IPS-NIHi7 (cell line): ENCODE data around the gene ATAD3C.

ENCODE experiments used
- DNase-seq: peaks from one replicate; pipeline ENCODE4 v3.0.0; 2012; ENCODE audit warnings: mixed read lengths; ENCODE audit errors: extremely low spot score

ATAD3C gene

DNA sequence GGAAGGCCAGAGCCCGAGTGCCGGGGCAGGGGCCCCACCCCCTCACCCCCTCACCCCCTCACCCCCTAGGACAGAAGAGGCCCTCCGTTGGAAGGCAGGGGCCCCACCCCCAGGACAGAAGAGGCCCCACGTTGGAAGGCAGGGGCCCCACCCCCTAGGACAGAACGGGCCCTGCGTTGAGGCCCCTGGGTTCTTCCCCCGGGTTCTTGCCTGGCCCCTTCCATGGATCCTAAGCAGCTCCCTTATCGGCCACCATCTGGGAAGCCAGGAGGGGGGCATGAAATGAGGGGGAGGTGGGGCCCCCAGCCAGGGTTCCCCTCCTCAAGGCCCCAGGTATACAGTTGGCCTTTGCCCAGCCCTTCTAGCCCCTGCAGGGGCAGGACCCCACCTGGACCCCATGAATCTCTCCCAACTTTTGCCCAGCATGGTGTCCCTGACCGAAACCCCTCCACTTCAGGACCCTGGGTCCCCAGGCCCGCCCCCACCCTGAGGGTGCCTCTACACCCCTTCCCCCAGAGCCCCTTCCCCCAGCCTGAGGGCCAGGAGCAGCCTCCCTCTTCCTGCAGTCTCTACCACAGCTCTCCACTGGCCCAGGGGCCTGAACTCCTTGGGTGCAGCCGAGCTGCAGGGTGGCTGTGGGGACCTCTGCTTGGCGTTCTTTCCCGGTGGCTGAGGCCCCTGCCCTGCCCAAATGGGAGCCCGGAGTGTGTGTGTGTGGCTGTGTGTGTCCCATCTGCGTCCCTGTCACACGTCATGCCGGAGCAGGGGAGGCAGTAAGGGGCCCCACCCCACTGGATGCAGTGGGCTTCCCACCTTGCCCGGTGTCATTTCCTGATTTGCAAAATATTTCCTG lies 18.3 kb upstream of the ATAD3C start:
- no peak for DNase-seq

DNA sequence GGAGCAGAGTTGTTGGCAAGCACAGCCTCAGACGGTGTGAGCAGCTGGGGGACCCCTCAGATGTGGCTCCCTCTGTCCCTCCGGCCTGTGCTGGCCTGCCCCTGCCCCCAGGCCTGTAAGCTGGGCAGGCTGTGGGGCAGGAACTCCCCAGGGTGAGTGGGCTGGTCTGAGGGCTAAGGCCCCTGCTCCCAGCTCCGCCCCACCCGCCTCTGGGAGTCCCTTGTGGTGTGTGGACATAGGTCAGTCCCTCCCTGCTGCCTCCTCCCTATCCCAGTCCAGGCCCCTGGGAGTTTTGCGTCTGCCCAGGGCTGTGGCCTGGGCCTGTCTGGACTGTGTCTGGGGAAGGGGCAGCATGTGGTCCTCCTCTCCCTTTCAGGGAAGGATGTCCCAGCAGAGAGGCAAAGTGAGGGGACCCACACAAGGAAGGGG lies 17.6 kb upstream of the ATAD3C start:
- peak; percentile 34 for DNase-seq

DNA sequence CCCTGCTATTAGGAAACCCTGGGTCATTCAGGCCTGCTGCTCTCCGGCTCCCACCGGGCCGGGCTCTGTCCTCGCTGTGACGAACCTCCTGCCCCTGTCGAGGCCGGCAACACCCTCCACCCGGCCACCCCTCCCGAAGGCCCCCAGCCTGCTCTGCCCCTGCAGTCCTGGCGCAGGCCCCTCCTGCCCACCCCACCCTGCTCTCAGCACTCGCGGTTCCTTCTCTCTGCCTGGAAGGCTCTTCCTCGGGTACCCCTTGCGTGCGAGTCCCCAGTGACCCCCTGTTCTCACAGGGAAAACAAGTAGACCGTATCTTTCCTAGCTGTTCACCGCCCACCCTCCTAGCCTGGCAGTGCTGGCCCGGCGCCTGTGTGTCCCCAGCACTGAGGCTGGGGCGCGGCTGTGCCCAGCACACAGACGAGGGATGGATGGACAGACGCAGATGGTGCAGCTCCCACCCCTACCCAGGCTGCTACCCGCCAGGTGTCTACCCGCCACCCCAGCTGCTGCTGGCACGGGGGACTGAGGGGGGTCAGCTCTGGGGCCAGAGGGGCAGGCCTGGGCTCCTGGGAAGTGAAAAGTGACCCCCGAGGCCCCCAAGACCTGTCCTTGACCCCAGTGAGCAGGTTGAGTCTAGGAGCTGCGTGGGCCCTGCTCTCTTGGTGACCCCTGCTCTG lies 17.1 kb upstream of the ATAD3C start:
- no peak for DNase-seq

DNA sequence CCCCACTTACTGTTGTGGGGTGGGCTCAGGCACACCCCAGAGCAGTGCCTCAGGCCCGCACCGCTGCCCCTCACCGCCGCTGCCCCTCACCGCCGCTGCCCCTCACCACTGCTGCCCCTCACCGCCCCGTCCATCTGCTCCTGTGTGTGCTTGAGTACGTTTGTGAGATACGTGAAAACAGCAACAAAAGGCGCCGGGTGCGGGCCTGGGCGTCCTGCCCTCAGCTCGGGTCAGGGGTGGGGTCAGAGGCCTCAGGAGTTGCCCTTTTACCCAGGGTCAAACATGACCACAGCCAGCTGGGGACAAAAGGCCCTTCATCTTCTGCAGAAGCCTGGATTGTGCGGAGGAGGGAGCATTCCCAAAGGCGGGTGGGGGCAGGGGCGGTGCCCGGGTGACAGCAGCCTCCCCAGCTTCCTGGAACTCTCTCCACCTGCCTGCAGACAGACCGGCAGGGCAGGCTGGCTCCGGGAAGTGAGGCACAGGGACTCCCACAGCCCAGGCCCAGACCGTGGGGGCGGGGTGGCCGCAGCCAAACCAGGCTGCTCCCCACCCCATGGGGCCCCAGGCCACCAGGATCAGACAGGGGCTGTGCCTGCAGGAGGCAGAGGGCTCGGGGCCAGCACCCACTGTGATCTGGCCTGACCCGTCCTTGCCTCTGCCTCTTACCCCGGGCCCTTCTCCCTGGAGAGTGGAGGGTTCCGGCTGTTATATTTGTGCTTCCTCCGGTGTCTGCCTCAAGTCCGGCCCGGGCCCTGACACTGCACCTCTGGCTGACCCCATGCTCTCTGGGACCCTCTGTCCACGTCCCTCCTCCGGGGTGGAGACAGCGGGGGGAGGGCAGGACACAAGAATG lies 16.3 kb upstream of the ATAD3C start:
- peak; percentile 82 for DNase-seq

DNA sequence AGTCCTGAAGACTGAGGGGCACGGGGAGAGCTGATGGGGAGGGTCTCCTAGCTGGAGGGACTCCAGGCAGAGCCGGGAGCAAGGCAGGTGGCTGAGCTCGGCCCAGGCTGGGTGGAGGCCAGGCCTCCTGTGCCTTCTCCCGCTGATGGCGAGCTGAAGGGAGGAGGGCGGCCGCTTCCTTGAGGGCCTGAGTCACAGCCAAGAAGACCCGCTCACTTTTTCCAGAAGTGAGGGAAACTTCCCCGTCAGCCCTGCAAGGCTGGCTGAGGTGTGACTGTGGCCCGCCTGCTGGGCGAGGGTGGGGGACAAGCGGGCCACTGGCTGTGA lies 15.7 kb upstream of the ATAD3C start:
- peak; percentile 36 for DNase-seq

DNA sequence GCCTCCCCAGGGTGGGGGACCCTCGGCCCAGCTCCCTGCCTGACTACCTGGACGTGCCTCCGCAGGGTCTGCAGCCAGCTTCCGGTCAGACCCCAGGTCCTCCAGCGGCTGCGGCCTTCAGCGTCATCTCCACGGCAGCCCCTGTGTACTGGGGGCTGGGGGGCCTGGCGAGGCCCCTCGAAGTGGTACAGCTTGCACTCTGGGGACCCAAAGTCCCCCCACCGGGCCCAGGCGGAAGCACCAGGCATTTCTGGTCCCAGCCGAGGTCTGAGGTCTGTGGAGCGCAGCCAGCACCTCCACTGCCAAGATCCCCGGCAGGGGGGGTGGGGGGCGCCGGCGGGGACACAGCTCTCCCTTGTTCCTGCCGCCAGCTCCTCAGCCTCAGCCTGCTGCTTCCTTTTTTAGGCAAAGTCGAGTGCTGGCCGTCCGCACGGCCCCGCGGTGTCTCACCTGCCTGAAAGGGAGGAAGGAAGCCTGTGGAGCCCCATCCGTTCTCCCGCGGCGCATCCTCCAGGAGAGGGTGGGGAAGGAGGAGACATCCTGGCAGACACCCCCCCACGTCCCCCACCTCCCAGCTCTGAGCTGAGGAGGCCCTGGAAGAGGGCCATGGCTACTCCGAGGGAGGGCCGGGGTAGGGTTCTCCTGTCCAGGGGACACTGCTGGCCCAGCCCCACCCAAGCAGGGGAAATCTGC lies 15.2 kb upstream of the ATAD3C start:
- DNase-seq = peak; percentile 67

DNA sequence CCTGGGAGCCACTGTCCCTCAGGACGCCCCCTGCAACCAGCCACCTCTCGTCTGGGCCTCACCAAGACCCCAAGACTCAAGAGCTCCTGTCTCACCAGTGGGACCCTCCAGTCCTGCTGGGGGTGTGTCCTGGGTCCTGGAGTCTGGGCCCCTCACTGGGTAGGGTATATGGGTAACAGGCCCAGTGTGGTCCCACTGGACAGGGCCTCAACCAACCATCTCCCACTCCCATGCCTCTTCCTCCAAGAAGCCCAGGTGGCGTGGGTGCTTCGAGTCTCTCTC lies 14.7 kb upstream of the ATAD3C start:
- no peak for DNase-seq

DNA sequence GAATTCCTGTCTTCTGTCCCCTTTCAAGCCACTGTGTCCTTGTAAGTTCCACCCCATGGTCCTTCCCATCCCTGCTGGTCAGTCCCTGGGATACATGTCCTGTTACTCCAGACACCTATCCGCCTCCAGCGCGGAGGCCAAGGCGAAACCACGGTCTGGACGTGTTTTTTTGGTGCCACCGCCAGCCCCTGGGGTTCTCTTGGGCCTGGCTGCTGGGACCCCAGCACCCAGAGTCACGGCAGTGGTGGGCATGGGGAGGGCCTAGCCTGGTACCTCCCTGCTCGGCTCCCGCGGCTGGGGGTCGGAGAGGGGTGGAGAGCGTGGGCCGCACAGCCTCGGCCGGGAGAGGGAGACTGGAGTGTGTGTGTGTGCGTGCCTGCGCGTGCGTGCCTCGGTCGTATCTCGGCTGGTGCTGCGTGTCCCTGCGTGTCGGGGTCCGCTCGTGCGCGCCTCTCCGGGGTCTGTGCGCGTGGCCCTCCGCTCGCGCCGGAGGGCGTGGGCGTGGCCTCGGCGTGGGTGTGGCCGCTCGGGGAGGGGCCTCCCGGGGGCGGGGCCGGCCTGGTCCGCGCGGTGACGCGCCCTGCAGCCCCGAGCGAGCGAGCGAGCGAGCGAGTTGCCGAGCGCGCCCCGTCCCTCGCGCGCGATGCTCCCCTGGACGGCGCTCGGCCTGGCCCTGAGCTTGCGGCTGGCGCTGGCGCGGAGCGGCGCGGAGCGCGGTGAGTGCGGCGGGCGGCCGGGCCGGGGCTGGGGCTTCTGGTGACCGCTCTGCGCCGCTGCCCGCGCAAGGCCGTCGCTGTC lies 14.2 kb upstream of the ATAD3C start, which contains the start of gene VWA1:
Gene VWA1 (plus strand): TSS at position 585 of the 798 bp plus-strand sequence. CDS start 59 bp downstream, at position 644.
- DNase-seq = peak; percentile 88

DNA sequence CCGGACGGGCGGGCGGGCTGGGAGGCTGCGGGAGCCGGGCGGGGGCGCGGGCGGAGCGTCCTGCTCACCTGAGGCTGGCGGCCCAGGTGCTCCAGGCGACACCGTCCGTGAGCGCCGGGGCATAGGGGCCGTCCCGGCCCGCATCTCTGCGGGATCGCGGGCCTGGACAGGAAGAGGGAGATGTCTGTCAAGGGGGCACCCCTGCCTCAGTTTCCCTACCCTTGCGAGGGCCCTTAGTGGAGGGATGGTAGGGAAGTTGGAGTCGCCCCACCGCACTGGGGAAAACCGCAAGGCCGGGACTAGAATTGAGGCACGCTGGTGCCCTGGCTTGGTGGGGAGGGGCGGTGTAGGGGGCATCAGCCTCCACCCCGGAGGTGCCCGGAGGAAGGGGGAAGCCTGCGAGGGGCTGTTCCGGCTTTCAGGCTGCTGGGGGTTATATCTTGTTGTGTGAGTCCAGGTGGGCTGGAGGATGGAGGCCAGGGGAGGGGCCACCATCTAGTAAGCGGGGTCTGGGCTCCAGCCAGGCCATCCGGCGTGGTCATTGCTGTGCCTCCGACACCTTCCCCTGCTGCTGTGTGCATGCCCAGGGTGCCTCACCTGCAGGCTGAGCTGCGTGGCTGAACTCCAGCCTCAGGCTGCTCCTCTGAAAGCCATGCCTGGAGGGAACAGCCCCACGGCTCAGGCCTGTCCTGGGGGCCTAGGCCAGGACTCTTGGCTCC lies 13.4 kb upstream of the ATAD3C start:
- DNase-seq = peak; percentile 11

DNA sequence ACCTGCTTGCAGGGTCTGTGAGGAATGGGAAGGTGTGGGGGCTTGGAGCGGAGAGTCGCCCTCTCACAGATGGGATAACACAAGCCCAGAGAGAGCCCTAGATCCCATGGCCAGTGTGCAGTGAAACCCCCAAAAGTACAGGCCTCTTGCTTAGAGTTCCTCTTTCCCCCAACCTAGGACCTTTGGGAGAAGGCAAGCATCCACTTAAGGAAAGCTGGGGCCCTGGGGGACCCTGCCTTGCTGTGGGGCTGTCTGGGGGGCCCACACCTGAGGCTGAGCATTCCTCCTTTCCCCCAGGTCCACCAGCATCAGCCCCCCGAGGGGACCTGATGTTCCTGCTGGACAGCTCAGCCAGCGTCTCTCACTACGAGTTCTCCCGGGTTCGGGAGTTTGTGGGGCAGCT lies 12.9 kb upstream of the ATAD3C start:
- DNase-seq = no peak

DNA sequence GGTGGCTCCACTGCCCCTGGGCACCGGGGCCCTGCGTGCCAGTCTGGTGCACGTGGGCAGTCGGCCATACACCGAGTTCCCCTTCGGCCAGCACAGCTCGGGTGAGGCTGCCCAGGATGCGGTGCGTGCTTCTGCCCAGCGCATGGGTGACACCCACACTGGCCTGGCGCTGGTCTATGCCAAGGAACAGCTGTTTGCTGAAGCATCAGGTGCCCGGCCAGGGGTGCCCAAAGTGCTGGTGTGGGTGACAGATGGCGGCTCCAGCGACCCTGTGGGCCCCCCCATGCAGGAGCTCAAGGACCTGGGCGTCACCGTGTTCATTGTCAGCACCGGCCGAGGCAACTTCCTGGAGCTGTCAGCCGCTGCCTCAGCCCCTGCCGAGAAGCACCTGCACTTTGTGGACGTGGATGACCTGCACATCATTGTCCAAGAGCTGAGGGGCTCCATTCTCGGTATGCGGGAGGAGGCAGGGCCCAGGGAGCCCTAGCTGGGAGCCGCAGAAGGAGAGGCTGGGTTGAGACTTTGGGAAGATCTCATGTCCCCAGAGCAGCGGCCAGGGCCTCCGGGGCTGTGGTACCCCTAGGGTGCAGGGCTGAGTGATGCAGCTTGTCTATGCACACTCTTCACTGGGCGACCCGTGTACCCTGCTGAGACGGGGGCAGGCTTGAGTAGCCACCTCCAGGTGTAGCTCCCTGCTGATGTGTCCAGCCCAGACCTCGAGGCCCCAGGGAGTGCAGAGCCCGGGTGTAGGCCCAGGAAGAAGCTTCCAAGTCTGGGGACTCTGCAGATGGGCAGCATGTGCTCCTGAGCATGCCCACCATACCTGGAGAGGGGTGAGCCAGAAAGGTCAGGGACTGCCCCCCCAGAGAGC lies 12.2 kb upstream of the ATAD3C start:
- no peak for DNase-seq

DNA sequence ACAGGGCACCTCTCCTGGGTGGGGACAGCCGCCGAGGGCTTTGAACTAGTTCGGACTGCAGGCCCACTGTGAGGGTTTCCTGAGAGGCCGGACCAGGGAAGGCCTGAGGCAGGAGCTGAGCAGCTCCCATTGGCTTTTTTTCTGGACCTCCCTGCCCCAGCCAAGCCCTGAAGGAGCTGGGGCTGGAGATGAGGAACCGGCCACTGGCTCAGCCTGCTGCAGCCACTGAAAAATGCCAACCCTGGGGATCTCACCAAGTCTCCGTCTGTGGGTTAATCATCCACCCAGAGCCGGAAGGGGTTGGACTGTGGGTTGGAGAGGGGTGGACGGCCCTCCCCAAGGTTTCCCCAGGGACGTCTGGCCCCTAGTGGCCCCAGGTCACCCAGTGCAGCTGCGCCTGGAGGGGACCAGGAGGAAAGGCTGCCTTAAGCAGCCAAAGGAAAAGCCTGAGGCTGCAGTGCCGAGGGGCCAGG lies 11.5 kb upstream of the ATAD3C start:
- DNase-seq = no peak

DNA sequence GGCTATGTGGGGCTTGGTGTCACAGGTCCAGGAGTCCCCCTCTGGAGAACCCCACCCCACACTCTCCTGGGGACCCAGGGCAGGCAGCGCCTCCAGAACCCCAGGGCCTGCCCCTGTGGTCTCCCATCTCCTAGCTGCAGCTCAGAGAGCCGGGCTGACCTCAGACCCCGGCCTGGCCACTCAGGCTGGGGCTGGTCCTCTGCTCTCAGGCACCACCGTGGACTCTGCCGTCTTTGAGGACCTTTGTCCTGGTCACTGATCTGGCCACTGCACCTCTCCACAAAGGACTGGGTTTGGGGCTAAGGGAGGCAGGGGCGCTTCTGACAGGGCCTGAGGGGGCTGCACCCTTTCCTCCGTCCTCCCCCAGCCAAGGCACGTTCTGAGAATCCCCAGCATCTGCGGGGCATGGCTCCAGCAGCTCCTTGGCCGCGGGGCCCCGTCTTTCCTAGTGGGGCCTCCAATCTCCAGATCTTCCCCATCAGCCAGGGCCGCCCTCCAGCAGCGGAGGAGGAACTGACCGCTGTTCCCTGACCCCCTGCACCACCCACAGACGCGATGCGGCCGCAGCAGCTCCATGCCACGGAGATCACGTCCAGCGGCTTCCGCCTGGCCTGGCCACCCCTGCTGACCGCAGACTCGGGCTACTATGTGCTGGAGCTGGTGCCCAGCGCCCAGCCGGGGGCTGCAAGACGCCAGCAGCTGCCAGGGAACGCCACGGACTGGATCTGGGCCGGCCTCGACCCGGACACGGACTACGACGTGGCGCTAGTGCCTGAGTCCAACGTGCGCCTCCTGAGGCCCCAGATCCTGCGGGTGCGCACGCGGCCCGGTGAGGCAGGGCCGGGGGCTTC lies 10.7 kb upstream of the ATAD3C start:
- DNase-seq = no peak

DNA sequence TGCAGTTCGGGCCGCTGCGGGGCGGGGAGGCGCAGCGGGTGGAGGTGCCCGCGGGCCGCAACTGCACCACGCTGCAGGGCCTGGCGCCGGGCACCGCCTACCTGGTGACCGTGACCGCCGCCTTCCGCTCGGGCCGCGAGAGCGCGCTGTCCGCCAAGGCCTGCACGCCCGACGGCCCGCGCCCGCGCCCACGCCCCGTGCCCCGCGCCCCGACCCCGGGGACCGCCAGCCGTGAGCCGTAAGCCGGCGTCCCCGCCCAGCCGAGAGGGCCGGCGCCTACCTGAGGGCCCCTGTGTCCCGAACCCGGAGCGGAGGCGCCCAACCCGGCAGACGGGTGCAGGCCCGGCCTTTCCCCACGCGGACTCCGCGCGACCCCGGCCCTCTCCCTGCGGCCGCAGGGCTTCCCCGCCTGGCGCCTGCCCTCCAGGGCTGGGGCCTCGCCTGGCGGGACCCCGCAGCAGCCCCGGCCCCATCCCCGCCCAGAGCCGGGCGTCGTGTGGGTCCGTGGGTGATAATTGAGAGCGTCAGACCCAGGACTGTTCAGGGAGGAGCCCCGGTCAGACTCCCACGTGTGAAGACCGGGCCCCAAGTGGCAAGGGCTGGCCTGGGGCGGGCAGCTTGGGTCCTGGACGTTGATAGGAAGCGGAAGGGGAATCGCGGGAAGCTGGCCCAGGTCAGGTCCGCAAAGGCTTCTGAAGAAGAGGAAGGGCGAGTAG lies 9.8 kb upstream of the ATAD3C start:
- no peak for DNase-seq

DNA sequence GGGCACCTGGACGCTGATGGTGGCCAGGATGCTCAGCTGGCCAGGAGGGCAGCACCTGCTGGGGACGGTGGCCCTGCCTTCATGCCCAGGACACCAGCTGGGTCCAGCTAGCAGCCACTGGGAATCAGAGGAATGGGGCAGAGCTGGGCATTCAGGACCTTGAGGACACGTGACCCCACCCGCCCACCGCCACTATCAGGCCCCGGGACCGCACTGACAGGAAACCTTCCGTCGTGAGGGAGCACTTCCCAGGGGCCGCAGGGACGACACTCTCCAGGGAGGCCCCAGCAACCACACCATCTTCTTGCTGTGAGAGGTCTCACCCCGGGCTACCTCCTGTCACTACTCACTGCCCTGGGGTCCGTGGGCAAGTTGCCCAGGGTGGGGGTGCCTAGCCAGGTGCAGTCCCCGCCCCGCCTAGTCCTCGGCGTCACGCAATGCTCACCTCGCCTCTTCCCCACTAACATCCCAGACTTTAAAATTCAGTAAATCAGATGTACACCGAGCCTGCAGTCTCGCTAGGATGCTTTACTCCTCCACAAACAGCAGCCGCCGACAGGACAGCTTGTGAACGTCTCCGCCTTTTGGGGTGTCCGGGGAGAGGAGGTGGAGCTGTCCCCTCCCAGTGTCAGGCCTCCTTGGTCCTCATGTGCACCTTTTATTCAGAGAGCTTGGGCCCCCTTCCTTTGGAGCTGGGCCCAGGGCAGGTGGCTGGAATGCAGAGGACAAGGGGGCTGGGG lies 9.1 kb upstream of the ATAD3C start:
- DNase-seq = no peak

DNA sequence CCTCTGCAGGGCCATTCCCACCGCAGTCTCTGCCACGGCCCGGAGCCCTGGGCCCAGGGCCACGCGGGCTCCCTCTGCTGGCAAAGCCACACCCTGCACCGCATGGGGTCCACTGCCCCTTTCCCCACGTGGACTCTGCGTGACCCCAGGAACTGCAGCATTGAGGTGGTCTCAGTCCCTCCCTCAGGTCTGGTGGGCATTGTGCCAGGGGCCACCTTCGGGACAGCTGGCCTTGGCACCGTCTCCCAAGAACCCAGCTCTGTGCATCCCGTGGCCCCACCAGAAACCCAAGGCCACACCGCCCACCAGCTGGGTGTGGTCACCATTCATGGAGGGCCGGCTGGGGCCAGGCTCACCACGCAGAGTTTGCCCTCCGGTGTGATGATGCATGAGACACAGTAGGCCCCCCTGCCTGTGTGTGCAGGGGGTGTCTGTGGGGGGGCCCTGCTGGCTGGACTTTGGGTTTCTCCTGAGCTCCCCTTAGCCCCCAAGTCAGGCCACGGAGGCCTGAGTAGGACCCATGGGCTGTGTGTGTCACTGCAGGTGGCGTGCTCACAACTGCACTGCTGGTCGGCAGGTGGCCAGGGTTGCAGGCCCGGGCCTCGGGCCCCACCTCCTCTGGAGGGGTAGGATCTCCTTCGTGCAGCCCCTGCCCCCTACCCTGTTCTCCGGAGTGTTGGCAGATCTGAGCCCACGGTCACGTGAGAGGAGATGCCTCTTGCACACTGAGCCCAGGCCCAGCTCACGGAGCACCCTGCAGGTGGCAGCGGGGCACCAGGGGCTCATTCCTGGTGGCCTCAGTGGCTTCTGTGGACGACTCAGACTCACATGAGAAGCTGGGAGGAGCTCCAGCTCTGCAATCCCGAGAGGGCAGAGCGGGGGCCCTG lies 8.2 kb upstream of the ATAD3C start:
- DNase-seq = peak; percentile 93
